Measurements from ENCODE around the gene FBXW5.

DNA sequence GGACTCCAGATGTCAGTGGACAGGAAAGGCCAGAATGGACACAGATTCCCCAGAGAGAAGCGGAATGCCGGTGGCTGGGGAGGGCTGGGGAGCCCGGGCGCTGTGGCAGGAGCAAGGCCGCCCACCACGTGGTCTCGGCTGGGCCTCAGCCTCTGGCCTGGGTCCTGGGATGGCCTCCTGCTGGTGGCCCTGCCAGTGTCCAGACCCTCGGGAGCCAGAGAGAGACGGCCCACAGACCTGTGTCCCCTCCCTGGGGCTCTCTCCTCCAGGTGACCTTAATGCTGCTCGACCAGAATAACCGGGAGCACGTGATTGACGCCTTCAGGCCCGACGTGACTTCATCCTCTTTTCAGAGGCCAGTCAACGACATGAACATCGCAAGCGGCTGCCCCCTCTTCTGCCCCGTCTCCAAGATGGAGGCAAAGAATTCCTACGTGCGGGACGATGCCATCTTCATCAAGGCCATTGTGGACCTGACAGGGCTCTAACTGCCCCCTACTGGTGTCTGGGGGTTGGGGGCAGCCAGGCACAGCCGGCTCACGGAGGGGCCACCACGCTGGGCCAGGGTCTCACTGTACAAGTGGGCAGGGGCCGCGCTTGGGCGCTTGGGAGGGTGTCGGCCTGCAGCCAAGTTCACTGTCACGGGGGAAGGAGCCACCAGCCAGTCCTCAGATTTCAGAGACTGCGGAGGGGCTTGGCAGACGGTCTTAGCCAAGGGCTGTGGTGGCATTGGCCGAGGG, 19.0 kb downstream of the FBXW5 start:
- TF ChIP-seq, protein P1, sequence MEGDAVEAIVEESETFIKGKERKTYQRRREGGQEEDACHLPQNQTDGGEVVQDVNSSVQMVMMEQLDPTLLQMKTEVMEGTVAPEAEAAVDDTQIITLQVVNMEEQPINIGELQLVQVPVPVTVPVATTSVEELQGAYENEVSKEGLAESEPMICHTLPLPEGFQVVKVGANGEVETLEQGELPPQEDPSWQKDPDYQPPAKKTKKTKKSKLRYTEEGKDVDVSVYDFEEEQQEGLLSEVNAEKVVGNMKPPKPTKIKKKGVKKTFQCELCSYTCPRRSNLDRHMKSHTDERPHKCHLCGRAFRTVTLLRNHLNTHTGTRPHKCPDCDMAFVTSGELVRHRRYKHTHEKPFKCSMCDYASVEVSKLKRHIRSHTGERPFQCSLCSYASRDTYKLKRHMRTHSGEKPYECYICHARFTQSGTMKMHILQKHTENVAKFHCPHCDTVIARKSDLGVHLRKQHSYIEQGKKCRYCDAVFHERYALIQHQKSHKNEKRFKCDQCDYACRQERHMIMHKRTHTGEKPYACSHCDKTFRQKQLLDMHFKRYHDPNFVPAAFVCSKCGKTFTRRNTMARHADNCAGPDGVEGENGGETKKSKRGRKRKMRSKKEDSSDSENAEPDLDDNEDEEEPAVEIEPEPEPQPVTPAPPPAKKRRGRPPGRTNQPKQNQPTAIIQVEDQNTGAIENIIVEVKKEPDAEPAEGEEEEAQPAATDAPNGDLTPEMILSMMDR (IDR thresholded peaks at IDR 0.05; ENCODE audit: poor library complexity, severe bottlenecking) = no peak
- TF ChIP-seq SMC3 (conservative IDR thresholded peaks at IDR 0.05; ENCODE audit: poor library complexity) (no peak), TAF1 (IDR thresholded peaks at IDR 0.05; ENCODE audit: low read depth) (no peak), POLR2AphosphoS5 (IDR thresholded peaks at IDR 0.05) (no peak), RAD21 (conservative IDR thresholded peaks at IDR 0.05) (no peak), EZH2 (IDR thresholded peaks at IDR 0.05; ENCODE audit: borderline replicate concordance, insufficient read depth, low read length, poor library complexity, severe bottlenecking) (no peak), MXI1 (conservative IDR thresholded peaks at IDR 0.05; ENCODE audit: poor library complexity, severe bottlenecking) (no peak)
- TF ChIP-seq, protein P2, sequence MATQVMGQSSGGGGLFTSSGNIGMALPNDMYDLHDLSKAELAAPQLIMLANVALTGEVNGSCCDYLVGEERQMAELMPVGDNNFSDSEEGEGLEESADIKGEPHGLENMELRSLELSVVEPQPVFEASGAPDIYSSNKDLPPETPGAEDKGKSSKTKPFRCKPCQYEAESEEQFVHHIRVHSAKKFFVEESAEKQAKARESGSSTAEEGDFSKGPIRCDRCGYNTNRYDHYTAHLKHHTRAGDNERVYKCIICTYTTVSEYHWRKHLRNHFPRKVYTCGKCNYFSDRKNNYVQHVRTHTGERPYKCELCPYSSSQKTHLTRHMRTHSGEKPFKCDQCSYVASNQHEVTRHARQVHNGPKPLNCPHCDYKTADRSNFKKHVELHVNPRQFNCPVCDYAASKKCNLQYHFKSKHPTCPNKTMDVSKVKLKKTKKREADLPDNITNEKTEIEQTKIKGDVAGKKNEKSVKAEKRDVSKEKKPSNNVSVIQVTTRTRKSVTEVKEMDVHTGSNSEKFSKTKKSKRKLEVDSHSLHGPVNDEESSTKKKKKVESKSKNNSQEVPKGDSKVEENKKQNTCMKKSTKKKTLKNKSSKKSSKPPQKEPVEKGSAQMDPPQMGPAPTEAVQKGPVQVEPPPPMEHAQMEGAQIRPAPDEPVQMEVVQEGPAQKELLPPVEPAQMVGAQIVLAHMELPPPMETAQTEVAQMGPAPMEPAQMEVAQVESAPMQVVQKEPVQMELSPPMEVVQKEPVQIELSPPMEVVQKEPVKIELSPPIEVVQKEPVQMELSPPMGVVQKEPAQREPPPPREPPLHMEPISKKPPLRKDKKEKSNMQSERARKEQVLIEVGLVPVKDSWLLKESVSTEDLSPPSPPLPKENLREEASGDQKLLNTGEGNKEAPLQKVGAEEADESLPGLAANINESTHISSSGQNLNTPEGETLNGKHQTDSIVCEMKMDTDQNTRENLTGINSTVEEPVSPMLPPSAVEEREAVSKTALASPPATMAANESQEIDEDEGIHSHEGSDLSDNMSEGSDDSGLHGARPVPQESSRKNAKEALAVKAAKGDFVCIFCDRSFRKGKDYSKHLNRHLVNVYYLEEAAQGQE (IDR thresholded peaks at IDR 0.05; ENCODE audit: borderline replicate concordance) = no peak
